ENCODE measurements around the gene SULF2. TPM values are rescaled to one million over a fixed set of nuclear protein-coding genes. Genes with fewer than 3 reads are reported as not detected.

The SULF2 gene
- total RNA-seq, 1 experiment from 2014 or later, result 0.69 TPM

- H3K4me1 ChIP-seq (ENCODE audit: insufficient read depth, low read length, poor library complexity, severe bottlenecking), result no peaks in the 10 kb centered on the region
- no peaks in the 10 kb centered on the region for H3K36me3 ChIP-seq (ENCODE audit: insufficient read depth, low read length, poor library complexity, severe bottlenecking)
- intact Hi-C loops (cut with micrococcal nuclease; ENCODE audit: unreplicated experiment), result no loop called here
- TF ChIP-seq CTCF (conservative IDR thresholded peaks at IDR 0.05; ENCODE audit: low read depth, low read length) (no peak), EZH2 (IDR thresholded peaks at IDR 0.05; ENCODE audit: borderline replicate concordance, low read depth, low read length, poor library complexity, severe bottlenecking) (no peak)
- BruUV-seq (replicated peaks), result no TSS peak
- ChIA-PET POLR2A (ENCODE audit: low non-redundant PET) (no interaction called here), CTCF (no interaction called here)
- H3K4me3 ChIP-seq (ENCODE audit: low read depth, low read length, poor library complexity, severe bottlenecking), result no peak overlapping the region
- DNase-seq (ENCODE audit: low spot score), result no peak
- H3K9me3 ChIP-seq (ENCODE audit: low read depth, low read length, poor library complexity, severe bottlenecking), result no peaks in the 10 kb centered on the region
- no peaks in the 10 kb centered on the region for H3K27me3 ChIP-seq (replicated peaks; ENCODE audit: insufficient read depth, low read depth, low read length, poor library complexity)
- H3K27ac ChIP-seq (ENCODE audit: low read depth, low read length, poor library complexity, severe bottlenecking), result no peak overlapping the region
These were observed 103.1 kb downstream of the SULF2 start for GRCh38 chr20:47682028-47682783.

GRCh38 chr20:47680804-47681529 is 104.3 kb downstream of the SULF2 start:
- no TSS peak for BruUV-seq (replicated peaks)
- Histone ChIP-seq H3K27me3 (replicated peaks; ENCODE audit: insufficient read depth, low read depth, low read length, poor library complexity) (no peaks in the 10 kb centered on the region), H3K27ac (ENCODE audit: low read depth, low read length, poor library complexity, severe bottlenecking) (no peak overlapping the region), H3K9me3 (ENCODE audit: low read depth, low read length, poor library complexity, severe bottlenecking) (no peaks in the 10 kb centered on the region), H3K4me1 (ENCODE audit: insufficient read depth, low read length, poor library complexity, severe bottlenecking) (no peaks in the 10 kb centered on the region), H3K4me3 (ENCODE audit: low read depth, low read length, poor library complexity, severe bottlenecking) (no peak overlapping the region), H3K36me3 (ENCODE audit: insufficient read depth, low read length, poor library complexity, severe bottlenecking) (no peaks in the 10 kb centered on the region)
- intact Hi-C loops (cut with micrococcal nuclease; ENCODE audit: unreplicated experiment), result no loop called here
- CTCF ChIA-PET, result interaction anchor here (0.6 kb wide), 1 partner anchor 127 kb away, joined by 5 read pairs; no protein-coding TSS in a partner anchor
- POLR2A ChIA-PET (ENCODE audit: low non-redundant PET), result no interaction called here
- no peak for DNase-seq (ENCODE audit: low spot score)
- TF ChIP-seq CTCF (conservative IDR thresholded peaks at IDR 0.05; ENCODE audit: low read depth, low read length), result no peak
- no peak for TF ChIP-seq EZH2 (IDR thresholded peaks at IDR 0.05; ENCODE audit: borderline replicate concordance, low read depth, low read length, poor library complexity, severe bottlenecking)

- no TSS peak for BruUV-seq (replicated peaks)
- CTCF ChIA-PET, result interaction anchor here (0.6 to 0.7 kb wide), 2 partner anchors 19 kb away, joined by 3 to 7 read pairs; no protein-coding TSS in a partner anchor
- TF ChIP-seq EZH2 (IDR thresholded peaks at IDR 0.05; ENCODE audit: borderline replicate concordance, low read depth, low read length, poor library complexity, severe bottlenecking) (no peak), CTCF (conservative IDR thresholded peaks at IDR 0.05; ENCODE audit: low read depth, low read length) (no peak)
These were observed 105.8 kb downstream of the SULF2 start for GRCh38 chr20:47679462-47679861.

More at GRCh38 chr20:47679462-47679861, 105.8 kb downstream of the SULF2 start:
- intact Hi-C loops (cut with micrococcal nuclease; ENCODE audit: unreplicated experiment), result loop anchor here (5.0 to 10.0 kb wide), 2 partner anchors 615 to 943 kb away; no protein-coding TSS in a partner anchor
- H3K27me3 ChIP-seq (replicated peaks; ENCODE audit: insufficient read depth, low read depth, low read length, poor library complexity), result no peaks in the 10 kb centered on the region
- H3K4me3 ChIP-seq (ENCODE audit: low read depth, low read length, poor library complexity, severe bottlenecking), result no peak overlapping the region
- POLR2A ChIA-PET (ENCODE audit: low non-redundant PET), result no interaction called here
- H3K36me3 ChIP-seq (ENCODE audit: insufficient read depth, low read length, poor library complexity, severe bottlenecking), result no peaks in the 10 kb centered on the region
- H3K9me3 ChIP-seq (ENCODE audit: low read depth, low read length, poor library complexity, severe bottlenecking), result no peaks in the 10 kb centered on the region
- no peak overlapping the region for H3K27ac ChIP-seq (ENCODE audit: low read depth, low read length, poor library complexity, severe bottlenecking)
- no peak for DNase-seq (ENCODE audit: low spot score)
- H3K4me1 ChIP-seq (ENCODE audit: insufficient read depth, low read length, poor library complexity, severe bottlenecking), result no peaks in the 10 kb centered on the region
